ENCODE data around the gene LRRC73.
"Not testable (repeated sequence)": the region's sequence is repeated elsewhere in the genome, so short reads cannot be mapped to it uniquely, and the experiment has no call there.

Gene LRRC73

GRCh38 chr6:43511824-43512415, 1.8 kb upstream of the LRRC73 start:
- no peak for DNase-seq (ENCODE audit: extremely low read depth in 1 of 2, low read depth in 1 of 2)

GRCh38 chr6:43510827-43511163, 649 bp upstream of the LRRC73 start:
- no peak for DNase-seq (ENCODE audit: extremely low read depth in 1 of 2, low read depth in 1 of 2)

GRCh38 chr6:43509142-43509983, 783 bp downstream of the LRRC73 start:
- no peak for DNase-seq (ENCODE audit: extremely low read depth in 1 of 2, low read depth in 1 of 2)

GRCh38 chr6:43508481-43509141, 1.5 kb downstream of the LRRC73 start:
- no peak for DNase-seq (ENCODE audit: extremely low read depth in 1 of 2, low read depth in 1 of 2)

- peak; percentile 44 to 62 for DNase-seq (ENCODE audit: extremely low read depth in 1 of 2, low read depth in 1 of 2)
These were observed 3.3 kb downstream of the LRRC73 start for GRCh38 chr6:43506667-43507471.

- no peak for DNase-seq (ENCODE audit: extremely low read depth in 1 of 2, low read depth in 1 of 2)
These were observed 4.0 kb downstream of the LRRC73 start for GRCh38 chr6:43506171-43506570.

- DNase-seq (ENCODE audit: extremely low read depth in 1 of 2, low read depth in 1 of 2), result no peak
These were observed 4.4 kb downstream of the LRRC73 start for GRCh38 chr6:43505718-43506117.

- DNase-seq (ENCODE audit: extremely low read depth in 1 of 2, low read depth in 1 of 2), result no peak
These were observed 5.2 kb downstream of the LRRC73 start for GRCh38 chr6:43504756-43505593.

- DNase-seq (ENCODE audit: extremely low read depth in 1 of 2, low read depth in 1 of 2), result no peak
These were observed 6.7 kb downstream of the LRRC73 start for GRCh38 chr6:43503443-43503842.

GRCh38 chr6:43502666-43503065, 7.5 kb downstream of the LRRC73 start:
- DNase-seq (ENCODE audit: extremely low read depth in 1 of 2, low read depth in 1 of 2), result no peak

- no peak for DNase-seq (ENCODE audit: extremely low read depth in 1 of 2, low read depth in 1 of 2)
These were observed 9.2 kb downstream of the LRRC73 start for GRCh38 chr6:43500921-43501320.

GRCh38 chr6:43499028-43499815, 10.9 kb downstream of the LRRC73 start:
- no peak for DNase-seq (ENCODE audit: extremely low read depth in 1 of 2, low read depth in 1 of 2)

GRCh38 chr6:43498291-43498690, 11.9 kb downstream of the LRRC73 start:
- not testable (repeated sequence) for DNase-seq (ENCODE audit: extremely low read depth in 1 of 2, low read depth in 1 of 2)

- no peak for DNase-seq (ENCODE audit: extremely low read depth in 1 of 2, low read depth in 1 of 2)
These were observed 12.5 kb downstream of the LRRC73 start for GRCh38 chr6:43497689-43498088.

- DNase-seq (ENCODE audit: extremely low read depth in 1 of 2, low read depth in 1 of 2), result no peak
These were observed 13.1 kb downstream of the LRRC73 start for GRCh38 chr6:43497129-43497396.

- DNase-seq (ENCODE audit: extremely low read depth in 1 of 2, low read depth in 1 of 2), result no peak
These were observed 13.6 kb downstream of the LRRC73 start for GRCh38 chr6:43496370-43497128.

- no peak for DNase-seq (ENCODE audit: extremely low read depth in 1 of 2, low read depth in 1 of 2)
These were observed 14.7 kb downstream of the LRRC73 start for GRCh38 chr6:43495409-43495941.

GRCh38 chr6:43494766-43495165, 15.4 kb downstream of the LRRC73 start:
- no peak for DNase-seq (ENCODE audit: extremely low read depth in 1 of 2, low read depth in 1 of 2)

- no peak for DNase-seq (ENCODE audit: extremely low read depth in 1 of 2, low read depth in 1 of 2)
These were observed 15.8 kb downstream of the LRRC73 start for GRCh38 chr6:43494321-43494720.

Data from activated CD8-positive, alpha-beta memory T cell treated with anti-CD3 and anti-CD28 coated beads for 1 hour (primary cell).